ENCODE results near the gene PREX1. TPM values are rescaled to one million over a fixed set of nuclear protein-coding genes. Genes with fewer than 3 reads are reported as not detected.

The PREX1 gene
- polyA plus RNA-seq, 1 donor: 18.2 TPM

GRCh38 chr20:48625136-48625900, 202.5 kb downstream of the PREX1 start:
- no peak for DNase-seq (ENCODE audit: low read depth)

GRCh38 chr20:48624315-48625020, 203.3 kb downstream of the PREX1 start:
- no peak for DNase-seq (ENCODE audit: low read depth)

GRCh38 chr20:48623906-48624265, 203.9 kb downstream of the PREX1 start:
- DNase-seq (ENCODE audit: low read depth): no peak

- no peak for DNase-seq (ENCODE audit: low read depth)
Measured at GRCh38 chr20:48623176-48623905, 204.5 kb downstream of the PREX1 start.

GRCh38 chr20:48622421-48622820, 205.4 kb downstream of the PREX1 start:
- DNase-seq (ENCODE audit: low read depth): no peak

- DNase-seq (ENCODE audit: low read depth): no peak
Measured at GRCh38 chr20:48621376-48622078, 206.3 kb downstream of the PREX1 start.

- peak; percentile 47 for DNase-seq (ENCODE audit: low read depth)
Measured at GRCh38 chr20:48620507-48621375, 207.1 kb downstream of the PREX1 start.

- DNase-seq (ENCODE audit: low read depth): no peak
Measured at GRCh38 chr20:48620154-48620506, 207.7 kb downstream of the PREX1 start.

- DNase-seq (ENCODE audit: low read depth): no peak
Measured at GRCh38 chr20:48619126-48620101, 208.4 kb downstream of the PREX1 start.

- no peak for DNase-seq (ENCODE audit: low read depth)
Measured at GRCh38 chr20:48618631-48619030, 209.2 kb downstream of the PREX1 start.

- no peak for DNase-seq (ENCODE audit: low read depth)
Measured at GRCh38 chr20:48618052-48618451, 209.7 kb downstream of the PREX1 start.

GRCh38 chr20:48617481-48617880, 210.3 kb downstream of the PREX1 start:
- no peak for DNase-seq (ENCODE audit: low read depth)

- no peak for DNase-seq (ENCODE audit: low read depth)
Measured at GRCh38 chr20:48616481-48616880, 211.3 kb downstream of the PREX1 start.

- no peak for DNase-seq (ENCODE audit: low read depth)
Measured at GRCh38 chr20:48615871-48616270, 211.9 kb downstream of the PREX1 start.

- DNase-seq (ENCODE audit: low read depth): no peak
Measured at GRCh38 chr20:48614593-48615274, 213.1 kb downstream of the PREX1 start.

- no peak for DNase-seq (ENCODE audit: low read depth)
Measured at GRCh38 chr20:48613926-48614325, 213.9 kb downstream of the PREX1 start.

- no peak for DNase-seq (ENCODE audit: low read depth)
Measured at GRCh38 chr20:48612335-48612734, 215.5 kb downstream of the PREX1 start.

GRCh38 chr20:48610996-48611395, 216.8 kb downstream of the PREX1 start:
- no peak for DNase-seq (ENCODE audit: low read depth)

- DNase-seq (ENCODE audit: low read depth): no peak
Measured at GRCh38 chr20:48609491-48609978, 218.3 kb downstream of the PREX1 start.
